ENCODE measurements around the gene MADCAM1. TPM values are rescaled to one million over a fixed set of nuclear protein-coding genes. Genes with fewer than 3 reads are reported as not detected.
"Not testable (repeated sequence)": the region's sequence is repeated elsewhere in the genome, so short reads cannot be mapped to it uniquely, and the experiment has no call there.

Gene MADCAM1
- total RNA-seq, 6 donors from 2014 or later: 0.63 to 3.1 (median 1.1) TPM; not detected in 2

DNA sequence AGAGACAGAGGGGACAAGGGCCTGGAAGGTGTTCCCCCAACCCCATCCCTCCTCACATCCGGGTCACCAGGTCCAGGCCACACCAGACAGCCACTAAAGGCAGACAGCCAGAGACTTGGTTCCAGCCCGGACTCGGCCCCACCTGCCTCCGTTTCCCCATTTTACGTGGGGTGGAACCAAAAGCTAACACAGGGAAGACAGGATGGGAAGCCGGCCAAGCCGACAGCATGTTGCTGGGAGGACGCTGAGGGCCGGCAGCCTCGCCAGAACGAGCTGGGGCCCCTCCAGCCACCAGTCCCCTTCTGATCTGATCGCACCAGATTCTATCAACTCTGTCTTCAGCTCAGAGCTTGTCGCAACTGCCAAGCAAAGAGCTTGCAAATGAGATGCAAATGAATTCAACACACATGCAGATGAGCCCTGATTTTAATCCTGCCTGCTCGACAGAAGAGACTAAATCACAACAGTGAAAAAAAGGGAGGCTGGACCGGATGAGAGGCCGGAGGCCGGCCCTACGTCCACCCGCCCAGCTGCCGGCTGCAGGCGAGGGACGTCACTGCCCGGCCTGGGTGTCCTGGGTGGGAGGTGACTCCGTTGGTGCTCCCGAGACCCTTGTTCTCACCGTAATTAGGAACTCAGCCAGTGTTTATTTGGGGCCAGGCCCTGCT, 17.9 kb upstream of the MADCAM1 start:
- TF ChIP-seq CTCF (IDR thresholded peaks at IDR 0.05): no peak
- TF ChIP-seq POLR2A (IDR thresholded peaks at IDR 0.05): no peak
- no peak for TF ChIP-seq EP300 (IDR thresholded peaks at IDR 0.05)
- no peak for TF ChIP-seq POLR2AphosphoS5 (IDR thresholded peaks at IDR 0.05)
- Histone ChIP-seq H3K4me1 (peaks cover 5 to 13% (median 10%) of the 10 kb centered on the region in 4 donors), H3K4me3 (no peak overlapping the region), H3K27me3 (no peaks in the 10 kb centered on the region), H3K27ac (no peak overlapping the region), H3K9me3 (no peaks in the 10 kb centered on the region), H3K36me3 (no peaks in the 10 kb centered on the region)
- no peak for ATAC-seq (ENCODE audit: low FRiP score in 2 of 2)
- peak in 1 of 2 donors; percentile 65 for DNase-seq
- WGBS, 2 donors: 78 to 81% methylated on average over 16 to 26 of the region's 26 CpGs

DNA sequence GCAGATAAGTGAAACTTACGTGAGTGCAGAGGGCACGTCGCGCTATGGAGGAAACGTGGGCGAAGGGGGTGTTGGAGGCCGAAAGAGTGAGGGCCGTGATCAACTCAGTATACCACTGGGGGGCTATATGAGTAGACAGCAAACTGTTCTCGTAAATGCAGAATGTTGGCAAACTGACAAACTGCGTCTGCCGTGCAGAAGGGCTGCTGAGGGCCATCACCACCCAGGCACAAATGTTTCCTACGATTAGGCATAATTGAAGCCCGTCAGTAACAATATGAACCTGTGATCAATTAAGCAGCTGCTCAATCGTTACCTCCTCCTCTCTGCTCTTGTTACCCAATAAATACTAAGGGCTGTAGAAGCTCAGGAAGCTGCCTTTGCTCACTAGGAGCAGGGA, 17.3 kb upstream of the MADCAM1 start:
- no peak for TF ChIP-seq EP300 (IDR thresholded peaks at IDR 0.05)
- TF ChIP-seq POLR2AphosphoS5 (IDR thresholded peaks at IDR 0.05): no peak
- no peak for TF ChIP-seq CTCF (IDR thresholded peaks at IDR 0.05)
- DNase-seq (no peak), ATAC-seq (ENCODE audit: low FRiP score in 2 of 2) (no peak)
- 68 to 70% methylated on average over 14 of the region's 14 CpGs for WGBS, 2 donors
- no peaks in the 10 kb centered on the region for H3K9me3 ChIP-seq
- H3K4me1 ChIP-seq: peaks cover 5 to 13% (median 10%) of the 10 kb centered on the region in 4 donors
- no peaks in the 10 kb centered on the region for H3K27me3 ChIP-seq
- no peak overlapping the region for H3K27ac ChIP-seq
- no peaks in the 10 kb centered on the region for H3K36me3 ChIP-seq
- no peak overlapping the region for H3K4me3 ChIP-seq

- Histone ChIP-seq H3K4me3 (peak overlapping the region in 3 of 4 donors; percentile 16 to 36 (median 31)), H3K4me1 (peaks cover 4 to 5% (median 5%) of the 10 kb centered on the region in 4 donors), H3K27me3 (peaks cover 0 to 5% (median 0%) of the 10 kb centered on the region in 4 donors), H3K9me3 (no peaks in the 10 kb centered on the region), H3K27ac (peak overlapping the region in 1 of 4 donors; percentile 35), H3K36me3 (no peaks in the 10 kb centered on the region)
- DNase-seq (peak; percentile 47 to 87), ATAC-seq (ENCODE audit: low FRiP score in 2 of 2) (peak; percentile 59 to 96)
- WGBS, 2 donors: 22 to 36% methylated on average over 36 of the region's 36 CpGs
- TF ChIP-seq EP300 (IDR thresholded peaks at IDR 0.05): peak in 1 of 4 donors; percentile 65
- TF ChIP-seq POLR2AphosphoS5 (IDR thresholded peaks at IDR 0.05): peak in 1 of 2 donors; percentile 56
- TF ChIP-seq POLR2A (IDR thresholded peaks at IDR 0.05): no peak
- TF ChIP-seq CTCF (IDR thresholded peaks at IDR 0.05): peak; percentile 42 to 86 (median 56)
Measured at GRCh38 chr19:480016-480855, 16.1 kb upstream of the MADCAM1 start.

GRCh38 chr19:481100-481499, 15.2 kb upstream of the MADCAM1 start:
- H3K4me1 ChIP-seq; H3K27ac ChIP-seq; H3K4me3 ChIP-seq; H3K36me3 ChIP-seq; ATAC-seq (ENCODE audit: low FRiP score in 2 of 2); H3K27me3 ChIP-seq; DNase-seq; H3K9me3 ChIP-seq: not testable (repeated sequence)
- WGBS, 2 donors: 92 to 100% methylated on average over 3 of the region's 3 CpGs

DNA sequence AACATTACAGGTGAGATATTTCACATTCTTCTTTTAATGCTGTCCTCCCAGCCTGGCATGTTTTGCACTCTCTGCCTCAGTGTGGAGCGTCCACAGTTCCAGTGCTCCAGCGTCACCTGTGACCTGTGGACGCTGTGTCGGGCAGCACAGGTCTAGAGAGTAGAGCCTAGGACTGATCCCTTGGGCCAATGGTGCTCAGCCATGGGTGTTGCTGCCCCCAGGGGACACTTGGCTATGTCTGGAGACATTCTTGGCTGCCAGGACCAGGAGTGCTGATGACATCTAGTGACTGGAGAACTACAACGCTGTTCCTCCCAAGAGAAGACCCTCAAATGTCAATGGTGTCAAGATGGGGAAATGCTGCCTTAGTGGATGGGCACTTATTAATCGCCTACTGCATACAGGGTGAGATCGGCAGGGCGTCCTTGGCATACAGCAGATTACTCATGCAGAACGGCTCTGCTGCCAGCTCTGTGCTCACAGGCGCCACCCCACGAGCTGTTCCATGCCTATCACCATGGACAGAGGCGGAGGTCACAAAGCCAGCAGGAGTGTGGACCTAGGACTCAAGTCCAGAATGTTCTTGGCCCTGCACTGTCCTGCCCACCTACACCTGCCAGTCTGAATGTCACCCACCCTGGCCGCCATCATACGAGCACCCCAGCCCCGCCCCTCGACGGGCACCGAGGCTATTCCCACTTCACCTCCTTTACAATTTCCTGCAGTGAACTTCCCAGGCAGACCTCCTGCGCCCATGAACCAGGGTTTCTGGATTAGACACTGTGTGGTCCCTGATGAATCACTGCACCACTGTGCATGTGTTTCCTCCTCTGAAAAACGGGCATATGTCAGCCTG, 13.9 kb upstream of the MADCAM1 start:
- H3K9me3 ChIP-seq: no peaks in the 10 kb centered on the region
- no peaks in the 10 kb centered on the region for H3K36me3 ChIP-seq
- DNase-seq: no peak
- 65 to 68% methylated on average over 13 to 20 of the region's 20 CpGs for WGBS, 2 donors
- H3K27me3 ChIP-seq: peaks cover 0 to 10% (median 0%) of the 10 kb centered on the region in 4 donors
- TF ChIP-seq POLR2AphosphoS5 (IDR thresholded peaks at IDR 0.05) (no peak), EP300 (IDR thresholded peaks at IDR 0.05) (no peak), CTCF (IDR thresholded peaks at IDR 0.05) (no peak), POLR2A (IDR thresholded peaks at IDR 0.05) (no peak)
- H3K4me1 ChIP-seq: peaks cover 0 to 5% (median 5%) of the 10 kb centered on the region in 4 donors
- H3K27ac ChIP-seq: no peak overlapping the region
- H3K4me3 ChIP-seq: no peak overlapping the region
- ATAC-seq (ENCODE audit: low FRiP score in 2 of 2): no peak
